SJCRH30 (cell line): ENCODE measurements around the gene TENM4. TPM values are rescaled to one million over a fixed set of nuclear protein-coding genes. Genes with fewer than 3 reads are reported as not detected.
"Not testable (repeated sequence)": the region's sequence is repeated elsewhere in the genome, so short reads cannot be mapped to it uniquely, and the experiment has no call there.

Experiments used
- DNase-seq, 2 experiments: peaks; one replicate each; pipeline ENCODE4 v3.0.0-alpha.2; 2015 to 2020
- H3K27ac ChIP-seq: fragments of 250-450 bp; sonication (Bioruptor Pico); 2 replicates; pipeline ENCODE4 v1.5.1; 2020; ENCODE audit warnings: mild to moderate bottlenecking, moderate library complexity
- H3K27me3 ChIP-seq: fragments of 250-450 bp; sonication (Bioruptor Pico); 2 replicates; pipeline ENCODE4 v1.5.1; 2020; ENCODE audit warnings: mild to moderate bottlenecking, moderate library complexity
- H3K36me3 ChIP-seq: fragments of 250-450 bp; sonication (Bioruptor Pico); 2 replicates; pipeline ENCODE4 v1.5.1; 2020; ENCODE audit warnings: mild to moderate bottlenecking, moderate library complexity
- H3K4me1 ChIP-seq: fragments of 250-450 bp; sonication (Bioruptor Pico); 2 replicates; pipeline ENCODE4 v1.5.1; 2020; ENCODE audit warnings: mild to moderate bottlenecking, moderate library complexity
- H3K4me3 ChIP-seq: fragments of 250-450 bp; sonication (Bioruptor Pico); 2 replicates; pipeline ENCODE4 v1.5.1; 2020; ENCODE audit warnings: mild to moderate bottlenecking, moderate library complexity
- H3K9me3 ChIP-seq: fragments of 250-450 bp; sonication (Bioruptor Pico); replicated peaks from 2 replicates; pipeline ENCODE4 v1.5.1; 2020; ENCODE audit warnings: mild to moderate bottlenecking, moderate library complexity
- total RNA-seq: library from RNA; depleted of rRNA; stranded (reverse); fragments of >200 nt; shearing (Covaris generic); gene quantifications from 2 replicates; pipeline ENCODE4 v1.2.3, GENCODE V29; 2014

The TENM4 gene
- total RNA-seq, 1 experiment from 2014 or later: 0.53 TPM

DNA sequence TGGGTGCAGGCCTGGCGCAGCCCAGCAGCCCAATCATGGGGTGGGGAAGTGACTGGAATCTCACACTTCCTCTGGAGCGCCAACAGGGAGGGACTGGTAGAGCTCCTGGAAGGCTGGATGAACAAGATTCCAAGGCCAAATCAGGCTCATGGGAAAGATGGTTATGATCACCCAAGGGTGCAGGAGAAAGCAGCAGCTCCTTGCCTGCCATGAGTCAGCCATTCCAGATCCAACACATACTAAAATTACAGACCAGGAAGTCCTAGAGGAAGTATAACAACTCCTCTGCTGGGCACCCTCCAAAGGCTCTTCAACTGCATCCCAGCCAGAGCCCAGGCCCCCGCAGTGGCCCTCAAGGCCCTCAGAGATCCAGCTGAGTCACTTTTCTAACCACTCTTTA, 427.3 kb downstream of the TENM4 start:
- DNase-seq: no peak
- Histone ChIP-seq H3K27ac (no peak overlapping the region), H3K9me3 (no peaks in the 10 kb centered on the region), H3K4me3 (no peak overlapping the region), H3K4me1 (no peaks in the 10 kb centered on the region), H3K36me3 (no peaks in the 10 kb centered on the region), H3K27me3 (no peaks in the 10 kb centered on the region)

- Histone ChIP-seq H3K4me1 (no peaks in the 10 kb centered on the region), H3K27ac (no peak overlapping the region), H3K9me3 (no peaks in the 10 kb centered on the region), H3K36me3 (no peaks in the 10 kb centered on the region), H3K27me3 (no peaks in the 10 kb centered on the region), H3K4me3 (no peak overlapping the region)
- no peak for DNase-seq
These were observed 429.5 kb downstream of the TENM4 start for GRCh38 chr11:79011357-79011756.

GRCh38 chr11:79007771-79008402, 432.9 kb downstream of the TENM4 start:
- no peaks in the 10 kb centered on the region for H3K9me3 ChIP-seq
- no peaks in the 10 kb centered on the region for H3K27me3 ChIP-seq
- no peak overlapping the region for H3K4me3 ChIP-seq
- no peak for DNase-seq
- H3K27ac ChIP-seq: no peak overlapping the region
- H3K36me3 ChIP-seq: no peaks in the 10 kb centered on the region
- no peaks in the 10 kb centered on the region for H3K4me1 ChIP-seq

DNA sequence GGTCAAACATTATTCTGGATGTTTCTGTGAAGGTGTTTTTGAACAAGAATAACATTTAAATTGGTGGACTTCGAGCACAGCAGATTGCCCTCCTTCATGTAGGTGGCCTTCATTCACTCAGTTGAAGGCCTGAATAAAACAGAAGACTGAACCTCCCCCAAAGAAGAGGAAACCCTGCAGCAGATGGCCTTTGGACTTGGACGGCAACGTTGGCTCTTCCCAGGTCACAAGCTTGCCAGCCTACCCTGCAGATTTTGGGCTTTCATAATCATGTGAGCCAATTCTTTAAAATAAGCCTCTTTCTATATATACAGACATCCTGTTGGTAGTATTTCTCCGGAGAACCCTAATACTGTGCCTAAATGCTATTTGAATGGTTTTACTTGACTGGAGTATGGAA, 434.0 kb downstream of the TENM4 start:
- Histone ChIP-seq H3K4me1 (no peaks in the 10 kb centered on the region), H3K27ac (no peak overlapping the region), H3K4me3 (no peak overlapping the region), H3K36me3 (no peaks in the 10 kb centered on the region), H3K27me3 (no peaks in the 10 kb centered on the region), H3K9me3 (no peaks in the 10 kb centered on the region)
- DNase-seq: no peak

DNA sequence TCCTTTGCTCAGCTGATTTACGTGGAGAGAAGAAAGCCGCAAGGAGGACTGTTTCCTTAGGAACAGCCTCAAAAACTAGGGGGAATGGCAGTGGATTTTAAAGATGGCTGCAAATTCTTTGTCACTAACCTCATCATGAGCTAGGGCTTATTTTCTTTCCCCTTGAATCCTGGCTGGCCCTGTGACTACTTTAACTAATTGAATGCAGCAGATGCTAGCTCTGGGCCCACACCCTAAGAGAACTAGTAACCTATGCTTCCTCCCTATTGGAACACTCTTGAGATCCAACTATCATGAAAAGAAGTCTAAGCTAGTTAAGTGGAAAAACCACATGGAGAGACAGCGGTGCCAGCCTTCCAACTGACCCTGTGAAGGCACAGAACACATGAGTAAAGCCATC, 444.8 kb downstream of the TENM4 start:
- Histone ChIP-seq H3K36me3 (no peaks in the 10 kb centered on the region), H3K27ac (no peak overlapping the region)

DNA sequence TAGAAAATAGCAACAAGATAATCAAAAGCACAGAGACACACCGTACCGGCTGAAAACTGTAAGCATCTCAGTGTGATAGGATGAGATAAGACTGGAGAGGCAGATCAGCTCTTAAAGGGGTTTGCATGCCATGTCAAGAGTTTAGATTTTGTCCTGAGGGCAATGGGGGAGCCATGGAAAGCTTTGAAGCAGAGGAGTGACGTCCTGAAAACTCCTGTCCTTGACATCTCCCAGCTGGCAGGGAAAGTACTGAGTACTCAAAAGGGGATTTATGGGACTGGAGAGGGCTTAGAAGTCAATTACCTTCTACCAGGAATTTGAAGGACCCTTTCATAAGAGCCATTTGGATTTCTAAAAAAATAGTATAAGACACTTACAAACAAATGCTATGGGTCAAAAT, 445.7 kb downstream of the TENM4 start:
- H3K4me1 ChIP-seq: no peaks in the 10 kb centered on the region

More for the DNA sequence above, 444.8 kb downstream of the TENM4 start:
- DNase-seq: no peak
- no peaks in the 10 kb centered on the region for H3K27me3 ChIP-seq
- no peak overlapping the region for H3K4me3 ChIP-seq
- H3K4me1 ChIP-seq: no peaks in the 10 kb centered on the region
- H3K9me3 ChIP-seq: no peaks in the 10 kb centered on the region

GRCh38 chr11:78993802-78994430, 446.9 kb downstream of the TENM4 start:
- Histone ChIP-seq H3K36me3 (no peaks in the 10 kb centered on the region), H3K9me3 (no peaks in the 10 kb centered on the region), H3K27ac (no peak overlapping the region), H3K4me3 (no peak overlapping the region), H3K4me1 (no peaks in the 10 kb centered on the region), H3K27me3 (no peaks in the 10 kb centered on the region)
- no peak for DNase-seq

More for the DNA sequence above, 445.7 kb downstream of the TENM4 start:
- Histone ChIP-seq H3K9me3 (no peaks in the 10 kb centered on the region), H3K27ac (no peak overlapping the region), H3K36me3 (no peaks in the 10 kb centered on the region), H3K27me3 (no peaks in the 10 kb centered on the region), H3K4me3 (no peak overlapping the region)
- DNase-seq: no peak

DNA sequence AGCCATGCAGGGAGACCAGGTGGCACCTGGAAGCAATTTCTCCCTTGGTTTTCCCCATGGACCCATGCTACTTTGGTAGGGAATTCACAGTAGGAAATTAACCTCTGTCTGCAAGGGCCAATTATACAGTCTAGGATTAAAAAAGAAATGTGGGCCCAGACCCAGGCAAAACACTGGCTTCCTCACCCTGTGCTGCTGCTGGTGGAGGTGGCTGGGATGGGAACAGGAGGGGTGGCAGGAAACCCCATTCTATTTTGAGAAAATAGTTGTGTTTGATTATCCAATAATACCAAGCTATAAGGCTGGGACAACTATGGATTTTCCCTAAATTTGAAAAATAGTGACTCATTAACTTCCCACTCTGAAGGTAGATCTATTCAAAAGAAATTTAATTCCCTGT, 449.1 kb downstream of the TENM4 start:
- Histone ChIP-seq H3K27ac (no peak overlapping the region), H3K4me1 (no peaks in the 10 kb centered on the region), H3K27me3 (no peaks in the 10 kb centered on the region), H3K9me3 (no peaks in the 10 kb centered on the region), H3K36me3 (no peaks in the 10 kb centered on the region), H3K4me3 (no peak overlapping the region)
- no peak for DNase-seq

- Histone ChIP-seq H3K4me1 (no peaks in the 10 kb centered on the region), H3K4me3 (no peak overlapping the region), H3K27me3 (no peaks in the 10 kb centered on the region), H3K36me3 (no peaks in the 10 kb centered on the region), H3K27ac (no peak overlapping the region), H3K9me3 (no peaks in the 10 kb centered on the region)
- DNase-seq: no peak
These were observed 450.6 kb downstream of the TENM4 start for GRCh38 chr11:78990261-78990660.

GRCh38 chr11:78987748-78988147, 453.1 kb downstream of the TENM4 start:
- no peak overlapping the region for H3K4me3 ChIP-seq
- H3K27ac ChIP-seq: no peak overlapping the region
- no peaks in the 10 kb centered on the region for H3K36me3 ChIP-seq
- H3K9me3 ChIP-seq: no peaks in the 10 kb centered on the region
- H3K27me3 ChIP-seq: no peaks in the 10 kb centered on the region
- H3K4me1 ChIP-seq: no peaks in the 10 kb centered on the region
- no peak for DNase-seq

DNA sequence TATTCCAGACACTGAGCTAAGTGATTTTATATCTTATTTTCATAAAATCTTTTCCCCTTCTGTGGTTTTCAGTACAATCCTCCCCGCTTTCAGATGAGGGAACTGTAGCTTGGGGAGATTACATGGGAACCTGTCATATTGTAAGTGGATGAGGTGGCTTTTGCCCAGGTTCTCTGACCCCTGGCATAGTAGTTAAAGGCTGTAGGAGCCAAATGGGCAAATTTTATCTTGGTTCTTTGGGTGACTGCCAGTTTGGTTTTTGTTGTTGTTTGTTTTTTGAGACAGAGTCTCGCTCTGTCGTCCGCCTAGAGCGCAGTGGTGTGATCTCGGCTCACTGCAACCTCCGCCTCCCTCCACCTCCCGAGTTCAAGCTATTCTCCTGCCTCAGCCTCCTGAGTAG, 454.5 kb downstream of the TENM4 start:
- Histone ChIP-seq H3K4me3 (no peak overlapping the region), H3K9me3 (no peaks in the 10 kb centered on the region), H3K27me3 (no peaks in the 10 kb centered on the region), H3K36me3 (no peaks in the 10 kb centered on the region), H3K27ac (no peak overlapping the region), H3K4me1 (no peaks in the 10 kb centered on the region)
- DNase-seq: no peak

DNA sequence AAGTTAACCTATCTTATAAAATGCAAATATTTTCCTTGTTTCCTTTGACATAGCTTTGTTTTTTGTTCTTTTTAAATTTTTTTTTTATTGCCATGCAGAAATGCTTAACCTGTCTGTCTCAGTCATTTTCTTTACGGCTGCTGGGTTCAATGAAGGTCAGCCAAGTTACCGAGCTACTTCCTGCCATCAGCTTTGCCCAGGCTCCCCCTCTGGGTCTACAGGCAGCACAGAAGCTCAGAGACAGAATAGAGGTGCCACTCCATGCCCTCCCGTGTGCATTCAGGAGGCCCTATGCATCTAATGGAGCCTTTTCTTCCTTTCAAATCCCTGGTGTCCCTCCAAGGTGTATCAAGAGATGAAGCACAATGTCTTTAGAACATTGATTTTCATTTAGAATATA, 455.2 kb downstream of the TENM4 start:
- Histone ChIP-seq H3K27me3 (no peaks in the 10 kb centered on the region), H3K4me1 (no peaks in the 10 kb centered on the region), H3K36me3 (no peaks in the 10 kb centered on the region), H3K27ac (no peak overlapping the region), H3K4me3 (no peak overlapping the region), H3K9me3 (no peaks in the 10 kb centered on the region)
- DNase-seq: no peak

GRCh38 chr11:78982473-78982872, 458.4 kb downstream of the TENM4 start:
- H3K9me3 ChIP-seq: no peaks in the 10 kb centered on the region
- H3K4me3 ChIP-seq: no peak overlapping the region
- H3K27ac ChIP-seq: no peak overlapping the region
- H3K27me3 ChIP-seq: no peaks in the 10 kb centered on the region
- no peak for DNase-seq
- H3K36me3 ChIP-seq: no peaks in the 10 kb centered on the region
- H3K4me1 ChIP-seq: no peaks in the 10 kb centered on the region

- H3K4me3 ChIP-seq: no peak overlapping the region
- H3K9me3 ChIP-seq: no peaks in the 10 kb centered on the region
- no peak for DNase-seq
- no peak overlapping the region for H3K27ac ChIP-seq
- H3K36me3 ChIP-seq: no peaks in the 10 kb centered on the region
- no peaks in the 10 kb centered on the region for H3K4me1 ChIP-seq
- H3K27me3 ChIP-seq: no peaks in the 10 kb centered on the region
These were observed 459.7 kb downstream of the TENM4 start for GRCh38 chr11:78981153-78981552.

- H3K4me1 ChIP-seq: no peaks in the 10 kb centered on the region
- H3K4me3 ChIP-seq: no peak overlapping the region
- DNase-seq: no peak
- no peak overlapping the region for H3K27ac ChIP-seq
- no peaks in the 10 kb centered on the region for H3K36me3 ChIP-seq
- H3K27me3 ChIP-seq: no peaks in the 10 kb centered on the region
- H3K9me3 ChIP-seq: no peaks in the 10 kb centered on the region
These were observed 462.0 kb downstream of the TENM4 start for GRCh38 chr11:78978831-78979230.

GRCh38 chr11:78977848-78978247, 463.0 kb downstream of the TENM4 start:
- H3K27me3 ChIP-seq, DNase-seq, H3K27ac ChIP-seq, H3K4me3 ChIP-seq, H3K9me3 ChIP-seq, H3K4me1 ChIP-seq, H3K36me3 ChIP-seq: not testable (repeated sequence)
